GM12878 (cell line): Measurements from ENCODE around the gene PDZD7. TPM values are rescaled to one million over a fixed set of nuclear protein-coding genes. Genes with fewer than 3 reads are reported as not detected.

Experiments used
- ATAC-seq: fragments of 200-7000 bp; cut with Tn5 transposase; 3 replicates; pipeline ENCODE4 v1.9.1; 2020; ENCODE audit warnings: mild to moderate bottlenecking, moderate library complexity
- BruUV-seq: library from RNA; stranded (reverse); fragments of 400-500 nt; replicated peaks from 2 replicates; lab custom pipeline; 2021; lab: Mats Ljungman, UMichigan
- CTCF ChIA-PET: fragments of 300-600 bp; sonication (Branson Sonifier 250); formaldehyde crosslinking; extraction: SDS; loops from one replicate; lab custom pipeline; 2021; ENCODE audit warnings: inconsistent platforms; lab: Yijun Ruan, JAX
- POLR2A ChIA-PET: fragments of 350-600 bp; formaldehyde crosslinking; extraction: SDS; loops from one replicate; lab custom pipeline; 2021; ENCODE audit warnings: inconsistent platforms; lab: Charles Lee
- RAD21 ChIA-PET: fragments of 300-600 bp; sonication (Branson Sonifier 250); formaldehyde crosslinking; loops from one replicate; lab custom pipeline; 2023; ENCODE audit warnings: antibody characterized with exemption; ENCODE audit not compliant: unreplicated experiment; lab: Charles Lee
- SMC1A ChIA-PET: fragments of 300-600 bp; sonication (Branson Sonifier 250); formaldehyde crosslinking; loops from one replicate; lab custom pipeline; 2023; ENCODE audit not compliant: unreplicated experiment, uncharacterized antibody; lab: Charles Lee
- DNase-seq: peaks from one replicate; pipeline ENCODE4 v3.0.0-alpha.2; 2011; ENCODE audit warnings: low read depth, low spot score
- FAIRE-seq: peaks from 3 replicates; lab custom pipeline; 2011; peaks lifted over from hg19 to GRCh38; lab: Jason Lieb, UNC
- H2AFZ ChIP-seq: 2 replicates; pipeline ENCODE4 v1.6.0; 2011; ENCODE audit warnings: low read depth, low read length, control low read depth; ENCODE audit not compliant: control insufficient read depth
- H3K27ac ChIP-seq: 2 replicates; pipeline ENCODE4 v1.5.1; 2011; ENCODE audit warnings: control low read depth; ENCODE audit not compliant: control insufficient read depth, insufficient read depth
- H3K27me3 ChIP-seq, 2 experiments: replicated peaks in 1 of 2; 2 replicates each; pipeline versions ENCODE4 v1.6.0 to v1.6.1; 2011; ENCODE audit warnings: low read length in 1 of 2; ENCODE audit not compliant: control insufficient read depth in 2 of 2, insufficient read depth in 2 of 2
- H3K36me3 ChIP-seq, 2 experiments: 2 replicates each; pipeline ENCODE4 v1.5.1; 2011; ENCODE audit warnings: low read length in 1 of 2; ENCODE audit not compliant: control insufficient read depth in 2 of 2, insufficient read depth in 2 of 2
- H3K4me1 ChIP-seq: 2 replicates; pipeline ENCODE4 v1.6.1; 2011; ENCODE audit warnings: mild to moderate bottlenecking, low read length, moderate library complexity, mixed read lengths; ENCODE audit not compliant: control insufficient read depth, insufficient read depth
- H3K4me2 ChIP-seq: 2 replicates; pipeline ENCODE4 v1.6.0; 2011; ENCODE audit warnings: control low read depth; ENCODE audit not compliant: control insufficient read depth, insufficient read depth
- H3K4me3 ChIP-seq: fragments of 200-600 bp; sonication (generic); 2 replicates; pipeline ENCODE4 v1.5.1; 2016
- H3K79me2 ChIP-seq: 2 replicates; pipeline ENCODE4 v1.6.0; 2011; ENCODE audit warnings: low read length; ENCODE audit not compliant: control insufficient read depth, insufficient read depth
- H3K9ac ChIP-seq: 2 replicates; pipeline ENCODE4 v1.8.0; 2011; ENCODE audit warnings: low read length, control low read depth, mixed read lengths; ENCODE audit not compliant: control insufficient read depth, insufficient read depth
- H3K9me3 ChIP-seq: replicated peaks from 3 replicates; pipeline ENCODE4 v1.5.1; 2011; ENCODE audit warnings: mild to moderate bottlenecking, low read length; ENCODE audit not compliant: control insufficient read depth, insufficient read depth
- H4K20me1 ChIP-seq: 2 replicates; pipeline ENCODE4 v1.6.0; 2011; ENCODE audit not compliant: control insufficient read depth, insufficient read depth
- GABPA ChIP-seq: IDR thresholded peaks from 2 replicates; pipeline ENCODE4 v1.6.1; 2014; ENCODE audit warnings: antibody characterized with exemption, low read depth, mild to moderate bottlenecking, inconsistent platforms
- JUNB ChIP-seq: IDR thresholded peaks from 2 replicates; pipeline ENCODE4 v1.6.1; 2016; ENCODE audit warnings: antibody characterized with exemption, mild to moderate bottlenecking
- KLF5 ChIP-seq: fragments of 450-650 bp; IDR thresholded peaks from 2 replicates; pipeline ENCODE4 v1.6.1; 2014; ENCODE audit warnings: mild to moderate bottlenecking; ENCODE audit not compliant: partially characterized antibody
- PAX5 ChIP-seq: IDR thresholded peaks from 2 replicates; pipeline ENCODE4 v1.6.1; 2011; ENCODE audit warnings: low read depth, low read length, borderline replicate concordance
- WGBS: methylation state at CpG from one replicate; pipeline ENCODE4 v1.1.6; 2016; ENCODE audit warnings: low lambda C conversion rate; ENCODE audit not compliant: insufficient replicate concordance, insufficient coverage; ENCODE audit errors: missing lambda C conversion rate; 5-methylcytosine and 5-hydroxymethylcytosine counted together
- in situ Hi-C: fragments of 300-500 bp; cut with MboI; formaldehyde crosslinking; loops from 9 replicates; pipeline ENCODE4 v1.14.3; 2018; ENCODE audit warnings: mixed read lengths
- intact Hi-C: fragments of 100-400 bp; cut with micrococcal nuclease; formaldehyde crosslinking; loops from one replicate; pipeline ENCODE4 v1.14.2; 2022; ENCODE audit not compliant: unreplicated experiment
- polyA plus RNA-seq, 11 experiments: library from polyadenylated mRNA; depleted of rRNA in 4 of 11; unstranded in 6 of 11; stranded (reverse) in 5 of 11; fragments of >200 nt; fragmentation: Nextera tagmentation in 4 of 11; fragmentation: Illumina TruSeq in 1 of 11; extraction: Ambion mirVana in 4 of 11; extraction: Trizol in 1 of 11; gene quantifications; 1 replicate in 1 of 11; 2 replicates in 10 of 11; pipeline versions ENCODE4 v1.2.1 to v1.2.3, GENCODE V29; 2011 to 2016; ENCODE audit warnings: inconsistent platforms in 2 of 11, missing spikeins in 2 of 11, low read depth in 1 of 11
- total RNA-seq, 4 experiments: library from RNA; depleted of rRNA in 3 of 4; stranded (reverse); fragments of >200 nt in 3 of 4; fragmentation: Illumina TruSeq in 1 of 4; extraction: Trizol in 1 of 4; gene quantifications; 2 replicates each; pipeline versions ENCODE4 v1.2.1 to v1.2.3, GENCODE V29; 2013 to 2021

PDZD7 gene
- total and polyA plus RNA-seq, 10 of the 15 experiments (the other 5 are each of a cell fraction or from before 2014, with no cell fraction given): 0.01 to 0.20 (median 0.03) TPM; not detected in 7

GRCh38 chr10:101043363-101043707, 12.4 kb upstream of the PDZD7 start:
- no peaks in the 10 kb centered on the region for H3K36me3 ChIP-seq
- peaks cover 0 to under 1% of the 10 kb centered on the region in 2 experiments; a peak in 2 of 4 replicates for H3K27me3 ChIP-seq
- TF ChIP-seq JUNB (no peak), KLF5 (no peak), PAX5 (no peak), GABPA (0 out of 2 replicates have a peak, but pooled peaks have one; percentile 1)
- TF ChIP-seq, all 136 proteins: peak for 1
- H3K4me2 ChIP-seq: peak overlapping the region; percentile 86
- peak overlapping the region; percentile 63 for H3K4me3 ChIP-seq
- SMC1A ChIA-PET: interaction anchor here (0.6 to 4.2 kb wide), 19 partner anchors 8 to 235 kb away, joined by 3 to 45 read pairs (median 6); partner anchors contain the start of genes KAZALD1, PDZD7 and SFXN3
- H2AFZ ChIP-seq: peak overlapping the region; percentile 94
- H3K4me1 ChIP-seq: peaks cover 5% of the 10 kb centered on the region; the same call in 1 of the 2 replicates
- FAIRE-seq: no peak
- H3K79me2 ChIP-seq: no peaks in the 10 kb centered on the region
- ATAC-seq: no peak
- WGBS: 21% methylated on average over 2 of the region's 2 CpGs
- intact Hi-C loops (no loop called here), in situ Hi-C loops (no loop called here)
- no peaks in the 10 kb centered on the region for H4K20me1 ChIP-seq
- RAD21 ChIA-PET: interaction anchor here (0.6 to 5.1 kb wide), 13 partner anchors 8 to 805 kb away, joined by 3 to 70 read pairs (median 5); partner anchors contain the start of genes KAZALD1, PDZD7 and SFXN3
- no peaks in the 10 kb centered on the region for H3K9me3 ChIP-seq
- CTCF ChIA-PET: interaction anchor here (0.7 to 24.4 kb wide), 17 partner anchors 9 to 400 kb away, joined by 3 to 885 read pairs (median 6); partner anchors contain the start of genes KAZALD1, LZTS2, MRPL43 and PDZD7
- H3K27ac ChIP-seq: peak overlapping the region; percentile 7; the same call in 1 of the 2 replicates
- no TSS peak for BruUV-seq
- peak overlapping the region; percentile 77 for H3K9ac ChIP-seq
- POLR2A ChIA-PET: interaction anchor here (0.6 to 3.3 kb wide), 12 partner anchors 8 to 1009 kb away, joined by 3 to 42 read pairs (median 4); partner anchors contain the start of genes KAZALD1, PDZD7 and SFXN3
- no peak for DNase-seq
